ENCODE data around the gene C9orf78. TPM values are rescaled to one million over a fixed set of nuclear protein-coding genes. Genes with fewer than 3 reads are reported as not detected.

The C9orf78 gene
- total and polyA plus RNA-seq, 7 donors: 37.1 to 157 (median 53.2) TPM

DNA sequence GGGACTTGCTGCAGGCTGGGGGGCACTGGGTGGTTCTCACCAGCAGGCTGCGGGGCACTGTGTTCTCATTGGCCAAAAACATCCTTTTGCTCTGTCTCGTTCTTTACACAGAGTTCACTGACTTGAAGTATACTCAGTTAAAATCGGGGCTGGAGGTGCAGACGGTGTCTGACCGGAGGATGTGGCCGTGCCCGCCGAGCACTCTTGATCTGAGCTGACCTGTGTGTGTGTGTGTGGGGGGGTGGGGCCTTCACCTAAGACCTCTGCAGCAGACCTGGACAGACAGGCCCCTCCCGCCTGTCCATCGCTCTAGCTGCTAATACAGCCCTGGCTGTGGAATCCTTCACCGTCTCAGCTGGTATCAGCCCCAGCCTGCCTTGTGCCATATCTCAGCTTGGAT is 25.0 kb downstream of the C9orf78 start:
- WGBS, 3 donors: 82 to 89% (median 83%) methylated on average over 11 of the region's 11 CpGs
- no peak for DNase-seq
- Histone ChIP-seq H3K36me3 (ENCODE audit: insufficient read depth in 1 of 2, low read depth in 1 of 2) (peaks cover 3 to 89% of the 10 kb centered on the region in 2 donors), H3K4me1 (no peaks in the 10 kb centered on the region), H3K27ac (no peak overlapping the region), H3K4me3 (no peak overlapping the region), H3K9me3 (no peaks in the 10 kb centered on the region), H3K27me3 (ENCODE audit: insufficient read depth in 3 of 3, low read length in 2 of 3) (no peaks in the 10 kb centered on the region)
- intact Hi-C loops (cut with DNase I): no loop called here
- no peak for ATAC-seq
- TF ChIP-seq, protein P1, sequence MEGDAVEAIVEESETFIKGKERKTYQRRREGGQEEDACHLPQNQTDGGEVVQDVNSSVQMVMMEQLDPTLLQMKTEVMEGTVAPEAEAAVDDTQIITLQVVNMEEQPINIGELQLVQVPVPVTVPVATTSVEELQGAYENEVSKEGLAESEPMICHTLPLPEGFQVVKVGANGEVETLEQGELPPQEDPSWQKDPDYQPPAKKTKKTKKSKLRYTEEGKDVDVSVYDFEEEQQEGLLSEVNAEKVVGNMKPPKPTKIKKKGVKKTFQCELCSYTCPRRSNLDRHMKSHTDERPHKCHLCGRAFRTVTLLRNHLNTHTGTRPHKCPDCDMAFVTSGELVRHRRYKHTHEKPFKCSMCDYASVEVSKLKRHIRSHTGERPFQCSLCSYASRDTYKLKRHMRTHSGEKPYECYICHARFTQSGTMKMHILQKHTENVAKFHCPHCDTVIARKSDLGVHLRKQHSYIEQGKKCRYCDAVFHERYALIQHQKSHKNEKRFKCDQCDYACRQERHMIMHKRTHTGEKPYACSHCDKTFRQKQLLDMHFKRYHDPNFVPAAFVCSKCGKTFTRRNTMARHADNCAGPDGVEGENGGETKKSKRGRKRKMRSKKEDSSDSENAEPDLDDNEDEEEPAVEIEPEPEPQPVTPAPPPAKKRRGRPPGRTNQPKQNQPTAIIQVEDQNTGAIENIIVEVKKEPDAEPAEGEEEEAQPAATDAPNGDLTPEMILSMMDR (IDR thresholded peaks at IDR 0.05): no peak

DNA sequence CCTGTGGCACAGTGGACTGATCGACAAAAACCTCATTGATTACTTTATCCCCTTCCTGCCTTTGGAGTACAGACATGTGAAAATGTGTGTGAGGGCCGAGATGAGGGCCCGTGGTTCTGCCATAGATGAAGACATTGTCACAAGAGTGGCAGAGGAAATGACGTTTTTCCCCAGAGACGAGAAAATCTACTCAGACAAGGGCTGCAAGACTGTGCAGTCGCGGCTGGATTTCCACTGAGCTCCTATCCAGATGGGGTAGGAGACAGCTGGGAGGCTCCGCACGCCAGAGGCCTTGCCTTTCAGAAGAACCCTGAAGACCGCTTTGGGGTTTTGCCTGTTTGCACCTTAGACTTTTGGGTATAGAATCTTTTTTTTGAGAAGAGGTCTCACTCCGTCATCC is 25.7 kb downstream of the C9orf78 start:
- intact Hi-C loops (cut with DNase I): no loop called here
- Histone ChIP-seq H3K4me1 (peaks cover under 1% of the 10 kb centered on the region), H3K36me3 (ENCODE audit: insufficient read depth in 1 of 2, low read depth in 1 of 2) (peaks cover 3 to 85% of the 10 kb centered on the region in 2 donors), H3K27ac (no peak overlapping the region), H3K9me3 (no peaks in the 10 kb centered on the region), H3K27me3 (ENCODE audit: insufficient read depth in 3 of 3, low read length in 2 of 3) (no peaks in the 10 kb centered on the region), H3K4me3 (no peak overlapping the region)
- TF ChIP-seq, protein P1 (IDR thresholded peaks at IDR 0.05): no peak
- 62 to 64% (median 64%) methylated on average over 11 of the region's 11 CpGs for WGBS, 3 donors
- DNase-seq: no peak
- ATAC-seq: no peak

DNA sequence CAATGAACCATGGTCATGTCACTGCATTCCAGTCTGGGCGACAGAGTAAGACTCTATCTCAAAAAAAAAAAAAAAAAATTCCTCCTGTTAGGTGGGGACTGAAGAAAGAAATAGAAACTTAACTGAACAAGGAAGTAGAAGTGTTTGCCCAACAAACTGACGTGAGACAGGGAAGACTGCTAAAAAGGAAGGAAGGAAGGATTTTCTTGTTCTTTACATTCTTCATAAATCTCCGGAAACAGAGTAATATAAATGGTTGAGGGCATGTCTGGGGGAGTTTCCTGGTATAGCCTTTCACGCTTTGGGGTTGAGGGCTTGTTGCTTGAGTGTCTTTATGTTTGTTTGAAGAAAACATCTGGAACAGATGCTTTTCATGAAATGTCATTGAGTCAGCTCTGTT is 29.0 kb downstream of the C9orf78 start:
- DNase-seq (no peak), ATAC-seq (no peak)
- TF ChIP-seq, protein P1 (IDR thresholded peaks at IDR 0.05): no peak
- H3K36me3 ChIP-seq (ENCODE audit: insufficient read depth in 1 of 2, low read depth in 1 of 2): peaks cover 3 to 57% of the 10 kb centered on the region in 2 donors
- no peak overlapping the region for H3K4me3 ChIP-seq
- no peaks in the 10 kb centered on the region for H3K9me3 ChIP-seq
- WGBS, 3 donors: 73 to 83% (median 80%) methylated on average over 4 of the region's 4 CpGs
- intact Hi-C loops (cut with DNase I): no loop called here
- H3K27me3 ChIP-seq (ENCODE audit: insufficient read depth in 3 of 3, low read length in 2 of 3): no peaks in the 10 kb centered on the region
- H3K4me1 ChIP-seq: peaks cover 8% of the 10 kb centered on the region
- H3K27ac ChIP-seq: no peak overlapping the region

DNA sequence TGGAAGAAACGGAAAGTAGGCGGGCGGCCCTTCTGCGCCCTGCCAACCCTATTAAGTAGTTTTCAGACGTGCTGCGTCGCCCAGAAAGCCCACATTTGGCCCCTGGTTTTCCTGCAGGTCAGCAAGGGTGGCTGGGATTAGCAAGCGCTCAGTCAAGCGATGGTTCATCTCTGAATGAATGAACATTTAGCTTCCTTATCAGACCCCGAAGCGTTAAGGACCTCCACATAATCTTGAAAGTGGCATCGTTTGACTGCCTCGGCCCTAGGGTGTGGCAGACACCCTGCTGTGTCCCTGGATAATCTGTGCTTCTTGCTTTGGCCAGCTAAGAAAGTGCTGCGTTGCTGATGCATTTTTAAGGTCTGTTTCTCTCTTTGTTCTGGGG is 31.4 kb downstream of the C9orf78 start:
- intact Hi-C loops (cut with DNase I): no loop called here
- WGBS, 3 donors: 1 to 3% (median 2%) methylated on average over 14 of the region's 14 CpGs

More for the DNA sequence above, 31.4 kb downstream of the C9orf78 start:
- ATAC-seq: no peak
- Histone ChIP-seq H3K4me1 (peaks cover 8% of the 10 kb centered on the region), H3K9me3 (no peaks in the 10 kb centered on the region), H3K27ac (peak overlapping the region; percentile 90), H3K4me3 (peak overlapping the region; percentile 94), H3K36me3 (ENCODE audit: insufficient read depth in 1 of 2, low read depth in 1 of 2) (peaks cover 0 to 35% of the 10 kb centered on the region in 2 donors), H3K27me3 (ENCODE audit: insufficient read depth in 3 of 3, low read length in 2 of 3) (no peaks in the 10 kb centered on the region)
- DNase-seq: no peak
- TF ChIP-seq, protein P1 (IDR thresholded peaks at IDR 0.05): no peak
